ENCODE results near the gene REPIN1. TPM values are rescaled to one million over a fixed set of nuclear protein-coding genes. Genes with fewer than 3 reads are reported as not detected.

The REPIN1 gene
- total RNA-seq, 1 experiment from 2014 or later, result 174 TPM

- H3F3A ChIP-seq (ENCODE audit: insufficient read depth, low read depth), result 0 out of 2 replicates have a peak, but pooled peaks cover 8% of the 10 kb centered on the region
- H2AFZ ChIP-seq, result no peak overlapping the region
- ChIA-PET CTCF (no interaction called here), POLR2A (ENCODE audit: unreplicated experiment) (no interaction called here)
- DNase-seq, result peak in 1 of 2 experiments; percentile 33
- intact Hi-C loops (cut with micrococcal nuclease; ENCODE audit: unreplicated experiment), result no loop called here
- no peaks in the 10 kb centered on the region for H3K4me1 ChIP-seq (replicated peaks; ENCODE audit: insufficient read depth)
- H3K27ac ChIP-seq, result no peak overlapping the region
- no peak for TF ChIP-seq CTCF (conservative IDR thresholded peaks at IDR 0.05)
- TF ChIP-seq EZH2 (IDR thresholded peaks at IDR 0.05; ENCODE audit: low read depth), result no peak
- no peaks in the 10 kb centered on the region; the same call in none of the 2 replicates for H4K20me1 ChIP-seq (ENCODE audit: insufficient read depth)
- no peaks in the 10 kb centered on the region for H3K79me2 ChIP-seq (ENCODE audit: low read depth)
- peaks cover 4% of the 10 kb centered on the region; the same call in 1 of the 2 replicates for H3K9me3 ChIP-seq (ENCODE audit: insufficient read depth, low read depth)
- H3K4me2 ChIP-seq, result no peak overlapping the region
- no peaks in the 10 kb centered on the region for H3K27me3 ChIP-seq (ENCODE audit: insufficient read depth, low read depth)
- no peak overlapping the region for H3K4me3 ChIP-seq
- H3K36me3 ChIP-seq (ENCODE audit: low read depth), result no peaks in the 10 kb centered on the region
- H3K9me2 ChIP-seq (ENCODE audit: insufficient read depth), result no peaks in the 10 kb centered on the region
- no TSS peak for BruUV-seq (replicated peaks)
Observed at GRCh38 chr7:150339409-150339809, 29.2 kb upstream of the REPIN1 start.

- no peaks in the 10 kb centered on the region for H3K27me3 ChIP-seq (ENCODE audit: insufficient read depth, low read depth)
- ChIA-PET CTCF (no interaction called here), POLR2A (ENCODE audit: unreplicated experiment) (no interaction called here)
- intact Hi-C loops (cut with micrococcal nuclease; ENCODE audit: unreplicated experiment), result no loop called here
- H4K20me1 ChIP-seq (ENCODE audit: insufficient read depth), result no peaks in the 10 kb centered on the region; the same call in none of the 2 replicates
- BruUV-seq (replicated peaks), result no TSS peak
- H3K9me3 ChIP-seq (ENCODE audit: insufficient read depth, low read depth), result peaks cover 4% of the 10 kb centered on the region; the same call in 1 of the 2 replicates
- no peaks in the 10 kb centered on the region for H3K4me1 ChIP-seq (replicated peaks; ENCODE audit: insufficient read depth)
- H3K4me2 ChIP-seq, result no peak overlapping the region
- H3K4me3 ChIP-seq, result no peak overlapping the region
- H3K9me2 ChIP-seq (ENCODE audit: insufficient read depth), result no peaks in the 10 kb centered on the region
- DNase-seq, result peak in 1 of 2 experiments; percentile 15
- H3K36me3 ChIP-seq (ENCODE audit: low read depth), result no peaks in the 10 kb centered on the region
- H3K27ac ChIP-seq, result no peak overlapping the region
- H3K79me2 ChIP-seq (ENCODE audit: low read depth), result no peaks in the 10 kb centered on the region
- 0 out of 2 replicates have a peak, but pooled peaks cover 8% of the 10 kb centered on the region for H3F3A ChIP-seq (ENCODE audit: insufficient read depth, low read depth)
- H2AFZ ChIP-seq, result no peak overlapping the region
- no peak for TF ChIP-seq EZH2 (IDR thresholded peaks at IDR 0.05; ENCODE audit: low read depth)
- TF ChIP-seq CTCF (conservative IDR thresholded peaks at IDR 0.05), result no peak
Observed at GRCh38 chr7:150340024-150340749, 28.4 kb upstream of the REPIN1 start.

- POLR2A ChIA-PET (ENCODE audit: unreplicated experiment), result no interaction called here
- H3K36me3 ChIP-seq (ENCODE audit: low read depth), result no peaks in the 10 kb centered on the region
- H3K27ac ChIP-seq, result no peak overlapping the region
- no peaks in the 10 kb centered on the region; the same call in none of the 2 replicates for H4K20me1 ChIP-seq (ENCODE audit: insufficient read depth)
- H3F3A ChIP-seq (ENCODE audit: insufficient read depth, low read depth), result 0 out of 2 replicates have a peak, but pooled peaks cover 8% of the 10 kb centered on the region
- TF ChIP-seq EZH2 (IDR thresholded peaks at IDR 0.05; ENCODE audit: low read depth) (no peak), CTCF (conservative IDR thresholded peaks at IDR 0.05) (no peak)
- peaks cover 4% of the 10 kb centered on the region; the same call in 1 of the 2 replicates for H3K9me3 ChIP-seq (ENCODE audit: insufficient read depth, low read depth)
- H3K79me2 ChIP-seq (ENCODE audit: low read depth), result no peaks in the 10 kb centered on the region
- BruUV-seq (replicated peaks), result no TSS peak
- no peaks in the 10 kb centered on the region for H3K4me1 ChIP-seq (replicated peaks; ENCODE audit: insufficient read depth)
- no peaks in the 10 kb centered on the region for H3K27me3 ChIP-seq (ENCODE audit: insufficient read depth, low read depth)
- H2AFZ ChIP-seq, result no peak overlapping the region
- H3K4me2 ChIP-seq, result no peak overlapping the region
- CTCF ChIA-PET, result no interaction called here
- DNase-seq, result no peak
- intact Hi-C loops (cut with micrococcal nuclease; ENCODE audit: unreplicated experiment), result no loop called here
- no peaks in the 10 kb centered on the region for H3K9me2 ChIP-seq (ENCODE audit: insufficient read depth)
- H3K4me3 ChIP-seq, result no peak overlapping the region
Observed at GRCh38 chr7:150340875-150341262, 27.8 kb upstream of the REPIN1 start.

Data from PC-9 (cell line).